Eye (tissue), 1 donor: ENCODE measurements around the gene DAD1.
A peak's percentile ranks its signal among the peaks of the same experiment; 100 is the strongest.
"Not testable (repeated sequence)": the region's sequence is repeated elsewhere in the genome, so short reads cannot be mapped to it uniquely, and the experiment has no call there.

Source experiments
- DNase-seq: peaks from one replicate; pipeline ENCODE4 v3.0.0-alpha.2; 2015

Gene DAD1

DNA sequence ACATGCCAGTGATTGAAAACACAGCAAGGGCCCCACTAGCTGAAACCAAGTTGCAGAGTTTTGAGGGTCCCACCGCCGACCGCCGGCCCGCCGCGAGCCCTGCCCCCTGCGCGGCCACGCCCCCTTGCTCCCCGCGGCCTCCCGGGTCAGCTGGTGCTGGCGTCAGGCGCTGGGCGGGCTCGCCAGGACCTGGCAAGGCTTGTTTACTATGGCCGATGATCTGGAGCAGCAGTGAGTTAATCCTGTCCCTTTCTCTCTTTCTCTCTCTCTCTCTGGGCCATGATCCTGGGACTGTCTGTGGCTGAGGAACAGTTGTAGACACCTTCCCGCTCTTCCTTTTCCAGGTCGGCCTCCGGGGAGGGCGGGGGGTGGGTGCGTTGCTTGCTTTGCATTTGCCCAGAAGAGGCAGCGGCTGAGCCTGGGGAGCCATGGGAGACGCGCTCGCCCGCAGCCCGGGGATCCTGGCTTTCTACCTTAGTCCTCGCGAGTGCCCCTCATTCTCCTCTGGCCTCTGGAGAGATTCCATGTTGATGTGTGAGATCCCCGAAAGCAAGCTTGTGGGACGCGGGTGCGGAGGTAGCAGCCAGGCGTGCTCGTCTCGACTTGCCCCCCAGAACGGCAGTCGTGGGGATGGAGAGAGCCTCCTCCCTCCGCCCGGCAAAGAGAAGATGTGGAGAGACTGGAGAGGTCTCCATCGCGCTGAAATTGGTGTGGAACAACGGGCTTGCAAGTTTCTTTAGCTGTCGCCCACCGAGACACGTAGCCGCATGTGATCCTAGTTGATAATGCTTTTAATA, 9.3 kb upstream of the DAD1 start, which contains the start of gene ABHD4:
ABHD4 (plus strand) TSS at position 202 of the 797 bp plus-strand sequence; CDS start at position 209, 7 bp downstream.
- peak; percentile 93 for DNase-seq

DNA sequence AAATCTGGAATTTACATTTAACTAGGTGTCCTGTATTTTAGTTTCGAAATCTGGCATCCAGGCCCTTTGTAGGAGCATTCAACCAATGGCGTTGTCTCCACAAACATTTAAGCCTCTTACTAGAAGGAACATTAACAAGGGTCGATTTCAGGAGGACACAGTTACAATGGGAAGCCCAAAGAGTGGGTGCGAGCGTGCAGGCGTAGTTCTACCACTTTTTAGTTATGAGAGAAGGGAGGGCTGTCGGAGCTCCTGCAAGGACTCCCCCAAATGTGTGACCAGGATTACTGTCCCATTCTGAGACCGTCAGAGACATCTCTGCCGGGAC, 8.7 kb upstream of the DAD1 start:
- no peak for DNase-seq

DNA sequence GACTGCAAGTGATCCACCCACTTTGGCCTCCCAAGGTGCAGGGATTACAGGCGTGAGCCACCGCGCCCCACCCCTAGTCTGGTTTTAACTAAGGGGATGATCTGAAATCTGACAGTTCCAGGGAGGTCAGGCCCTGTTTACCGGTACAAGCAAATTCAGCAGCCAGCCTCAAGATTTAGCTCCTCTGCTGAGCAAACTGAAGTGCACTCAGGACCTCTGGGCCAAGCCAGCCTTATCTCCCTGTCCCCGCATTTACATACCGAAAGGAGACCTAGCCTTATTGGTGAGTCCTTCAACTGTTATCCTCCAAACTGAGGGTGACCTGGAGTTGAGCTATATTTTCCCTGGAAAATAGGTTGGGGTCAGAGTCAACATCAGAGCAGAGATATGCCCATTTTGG, 8.2 kb upstream of the DAD1 start:
- no peak for DNase-seq

DNA sequence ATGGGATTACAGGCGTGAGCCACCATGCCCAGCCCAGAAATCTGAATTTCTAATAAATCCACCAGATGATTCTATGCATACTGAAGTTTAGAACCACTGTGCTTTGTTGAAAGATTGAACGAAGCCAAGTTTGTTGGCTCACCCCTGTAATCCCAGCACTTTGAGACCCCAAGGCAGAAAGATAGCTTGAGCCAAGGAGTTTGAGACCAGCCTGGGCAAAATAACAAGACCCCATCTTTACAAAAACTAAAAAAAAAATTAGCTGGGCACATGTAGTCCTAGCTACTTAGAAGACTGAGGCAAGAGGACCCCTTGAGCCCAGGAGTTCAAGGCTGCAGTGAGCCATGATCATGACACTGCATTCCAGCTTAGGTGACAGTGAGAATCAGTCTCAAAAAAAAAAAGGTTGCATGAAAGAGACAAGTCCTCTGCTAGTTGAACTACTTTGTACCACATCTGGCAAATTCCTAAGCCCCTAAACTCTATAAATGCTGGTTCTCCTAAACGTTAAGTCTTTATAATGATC, 7.4 kb upstream of the DAD1 start:
- no peak for DNase-seq

DNA sequence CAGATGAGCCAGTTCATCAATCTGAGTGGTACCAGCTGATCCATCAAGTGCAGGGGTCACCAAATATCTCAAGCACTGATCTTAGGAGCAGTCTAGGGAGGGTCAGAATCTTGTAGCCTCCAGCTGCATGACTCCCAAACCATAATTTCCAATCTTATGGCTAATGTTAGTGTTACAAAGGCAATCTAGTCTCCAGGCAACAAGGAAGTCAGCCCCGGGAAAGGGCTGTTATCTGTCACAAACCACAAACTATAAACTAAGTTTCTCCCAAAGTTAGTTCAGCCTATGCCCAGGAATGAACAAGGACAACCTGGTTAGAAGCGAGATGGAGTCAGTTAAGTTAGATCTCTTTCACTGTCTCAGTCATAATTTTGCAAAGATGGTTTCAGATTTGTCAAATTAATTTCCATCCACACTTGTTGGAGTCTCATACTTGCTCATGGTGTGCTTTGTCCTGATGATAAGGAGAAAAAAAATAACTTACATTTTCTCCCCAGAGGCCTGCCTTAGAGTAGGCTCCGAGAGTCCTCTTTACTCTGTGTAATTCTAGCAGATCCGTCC, 5.2 kb upstream of the DAD1 start:
- no peak for DNase-seq

DNA sequence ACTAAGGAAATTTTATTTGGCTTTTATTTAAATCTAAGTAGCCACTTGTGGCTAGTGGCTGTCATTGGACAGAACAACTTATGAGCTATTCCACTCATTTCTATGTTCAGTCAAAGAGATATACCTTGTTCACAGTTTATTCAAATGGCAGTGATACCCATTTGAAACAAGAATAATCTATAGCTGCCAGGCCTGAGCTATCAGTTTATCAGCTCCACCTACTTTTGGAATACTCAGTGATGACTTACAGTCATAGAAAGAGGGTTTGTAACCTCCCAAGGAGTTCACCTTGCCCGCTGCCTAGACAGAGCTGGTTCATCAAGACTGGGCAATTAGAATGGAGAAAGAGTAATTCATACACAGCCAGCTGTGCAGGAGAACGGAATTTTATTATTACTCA, 4.6 kb upstream of the DAD1 start:
- DNase-seq = no peak

DNA sequence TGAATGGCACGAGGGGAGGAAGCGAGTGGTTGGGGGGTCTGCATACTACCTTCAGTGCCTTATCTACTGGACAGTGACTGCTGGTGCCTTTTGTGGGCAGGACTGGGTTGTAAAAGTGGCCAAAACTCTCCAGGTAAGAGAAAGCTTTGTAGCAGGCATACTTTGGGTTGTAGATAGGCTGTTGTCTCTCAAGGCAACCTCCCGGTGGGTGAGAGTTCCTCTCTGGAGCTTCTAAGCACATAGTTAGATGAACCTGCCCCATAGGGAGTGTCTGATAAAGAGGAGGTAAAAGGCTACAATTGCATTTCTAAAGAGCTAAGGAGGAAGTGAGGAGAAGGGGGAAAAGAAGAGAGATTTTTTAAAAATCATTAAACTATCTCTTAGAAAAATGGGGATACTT, 4.2 kb upstream of the DAD1 start:
- no peak for DNase-seq

DNA sequence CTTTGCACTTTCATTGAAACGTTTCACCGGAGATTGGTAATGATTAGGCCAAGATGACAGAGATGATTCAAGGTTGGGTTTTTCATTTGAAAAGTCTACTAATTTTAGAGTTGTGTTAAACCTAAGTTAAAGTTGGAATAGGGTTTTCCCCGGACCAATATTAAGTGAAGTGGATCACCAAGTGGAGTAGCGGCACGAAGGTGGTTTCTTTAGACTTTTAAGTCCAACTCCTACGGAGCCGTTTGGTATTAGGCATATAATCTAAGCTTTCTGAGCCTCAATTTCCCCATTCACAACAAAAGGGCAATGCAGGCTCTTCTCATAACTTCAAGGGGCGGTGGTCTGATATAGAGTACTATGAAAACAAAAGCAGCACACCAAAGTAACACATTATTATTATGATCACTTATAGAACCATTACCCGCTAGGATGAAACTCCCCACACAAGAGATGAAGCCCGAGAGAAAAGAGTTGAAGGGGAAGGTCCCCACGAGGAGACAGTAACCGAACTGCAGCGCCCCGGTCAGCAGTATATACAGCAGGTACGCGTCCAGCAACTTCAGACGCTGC, 413 bp downstream of the DAD1 start:
- DNase-seq = no peak

DNA sequence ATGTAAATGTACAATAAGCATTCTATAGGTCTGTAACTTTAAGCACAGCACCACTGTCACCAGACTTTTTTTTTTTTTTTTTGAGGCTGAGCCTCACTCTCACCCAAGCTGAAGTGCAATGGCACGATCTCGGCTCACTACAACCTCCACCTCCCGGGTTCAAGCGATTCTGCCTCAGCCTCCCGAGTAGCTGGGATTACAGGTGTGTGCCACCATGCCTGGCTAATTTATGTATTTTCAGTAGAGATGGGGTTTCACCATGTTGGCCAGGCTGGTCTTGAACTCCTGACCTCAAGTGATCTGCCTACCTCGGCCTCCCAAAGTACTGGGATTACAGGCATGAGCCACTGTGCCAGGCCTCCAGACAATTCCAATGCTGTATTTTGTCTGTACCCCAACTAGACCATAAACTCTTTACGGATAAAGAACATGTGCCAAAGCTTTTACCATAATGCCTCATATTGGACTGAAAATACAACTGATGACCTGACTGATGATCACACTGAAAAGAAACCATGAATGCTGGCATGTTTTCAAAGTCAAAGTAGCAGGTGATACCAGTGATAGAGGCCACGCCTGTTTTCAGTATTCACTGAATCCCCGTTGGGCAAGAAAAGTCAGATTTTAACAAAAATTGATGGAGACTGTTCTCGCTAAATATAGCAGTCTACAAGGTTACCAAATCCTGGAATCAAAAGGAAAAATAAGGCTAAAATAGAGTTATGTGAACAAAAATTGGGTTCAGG, 1.2 kb downstream of the DAD1 start:
- DNase-seq = not testable (repeated sequence)

DNA sequence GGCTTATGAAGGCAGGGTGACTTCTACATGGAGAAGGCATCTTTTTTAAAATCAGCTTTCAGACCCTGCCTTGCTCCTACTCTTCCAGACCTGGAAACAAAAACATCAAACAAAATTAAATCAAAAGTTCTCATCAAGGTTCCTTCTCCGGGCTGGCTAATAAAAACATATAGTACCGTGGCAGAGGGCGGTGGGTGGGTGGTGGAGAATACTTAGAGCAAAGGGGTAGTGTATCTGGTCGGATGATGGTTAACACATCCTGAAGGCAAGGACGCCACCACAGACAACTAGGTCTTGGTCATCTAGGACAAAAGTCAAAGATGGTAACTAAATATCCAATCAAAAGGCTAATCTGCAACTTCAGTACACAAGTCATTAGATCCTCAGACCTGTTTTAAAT, 1.8 kb downstream of the DAD1 start:
- no peak for DNase-seq

DNA sequence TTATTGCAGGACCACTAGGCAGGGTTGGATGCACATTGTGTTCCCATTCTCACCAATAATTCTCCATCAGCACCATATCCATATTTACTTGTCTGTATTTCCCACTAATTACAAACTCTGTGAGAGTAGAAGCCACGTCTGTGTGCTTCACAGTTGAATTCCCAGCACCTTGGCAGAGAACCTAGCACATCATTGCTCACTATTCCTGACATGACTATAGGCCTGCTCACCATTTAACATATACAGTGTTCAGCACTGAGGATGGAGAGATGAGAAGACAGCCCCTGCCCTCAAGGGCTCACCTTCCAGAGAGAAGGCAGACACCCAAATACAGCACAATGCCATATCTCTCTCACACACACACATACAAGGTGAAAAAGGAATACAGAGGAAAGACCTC, 5.0 kb downstream of the DAD1 start:
- DNase-seq = no peak

DNA sequence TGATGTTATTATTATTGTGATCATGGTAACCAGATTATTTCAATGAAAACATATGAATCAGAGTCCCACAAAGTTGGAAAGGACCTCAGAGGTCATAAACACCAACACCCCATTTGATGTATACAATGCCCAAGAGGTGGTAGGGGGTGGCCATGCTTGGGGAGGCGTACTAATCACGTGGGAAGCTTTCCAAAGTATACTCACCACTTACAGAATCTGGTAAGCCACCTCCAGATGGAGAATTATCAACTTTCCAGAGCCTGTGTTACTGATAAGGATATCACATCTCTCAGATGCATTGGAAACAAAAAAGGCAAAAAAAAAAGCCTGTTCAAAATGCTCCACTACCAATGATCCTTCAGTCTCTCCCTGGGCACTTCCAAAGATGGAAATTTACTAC, 8.4 kb downstream of the DAD1 start:
- no peak for DNase-seq

DNA sequence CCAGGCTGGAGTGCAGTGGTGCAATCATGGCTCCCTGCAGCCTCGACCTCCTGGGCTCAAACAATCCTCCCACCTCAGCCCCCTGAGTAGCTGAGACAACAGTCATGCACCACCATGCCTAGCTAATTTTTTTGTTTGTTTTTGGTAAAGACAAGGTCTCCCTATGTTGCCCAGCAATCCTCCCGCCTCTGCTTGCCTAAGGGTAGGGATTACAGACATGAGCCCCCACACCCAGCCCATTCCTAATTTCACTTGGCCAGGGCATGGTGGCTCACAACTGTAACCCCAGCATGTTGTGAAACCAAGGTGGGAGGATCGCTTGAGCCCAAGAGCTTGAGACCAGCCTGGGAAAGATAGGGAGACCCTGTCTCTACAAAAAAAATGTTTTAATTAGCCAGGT, 9.1 kb downstream of the DAD1 start:
- no peak for DNase-seq

DNA sequence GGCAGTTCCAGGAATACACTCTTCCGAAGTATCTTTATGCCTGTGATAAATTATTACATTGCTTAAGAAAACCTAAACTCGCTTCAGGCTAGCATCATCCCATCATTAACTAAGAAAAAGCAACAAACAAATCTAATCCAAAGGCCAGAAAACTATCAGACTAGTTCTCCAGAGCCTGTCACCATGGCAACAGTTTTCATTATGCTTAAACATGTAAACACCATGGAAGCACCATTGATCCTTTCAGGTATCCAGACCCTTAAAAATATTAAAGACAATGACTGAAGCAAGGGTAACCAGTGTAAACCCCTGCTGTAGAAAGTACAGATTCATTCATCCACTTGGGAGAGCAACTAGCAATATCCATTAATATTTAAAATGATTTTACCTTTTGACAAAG, 9.8 kb downstream of the DAD1 start:
- no peak for DNase-seq

DNA sequence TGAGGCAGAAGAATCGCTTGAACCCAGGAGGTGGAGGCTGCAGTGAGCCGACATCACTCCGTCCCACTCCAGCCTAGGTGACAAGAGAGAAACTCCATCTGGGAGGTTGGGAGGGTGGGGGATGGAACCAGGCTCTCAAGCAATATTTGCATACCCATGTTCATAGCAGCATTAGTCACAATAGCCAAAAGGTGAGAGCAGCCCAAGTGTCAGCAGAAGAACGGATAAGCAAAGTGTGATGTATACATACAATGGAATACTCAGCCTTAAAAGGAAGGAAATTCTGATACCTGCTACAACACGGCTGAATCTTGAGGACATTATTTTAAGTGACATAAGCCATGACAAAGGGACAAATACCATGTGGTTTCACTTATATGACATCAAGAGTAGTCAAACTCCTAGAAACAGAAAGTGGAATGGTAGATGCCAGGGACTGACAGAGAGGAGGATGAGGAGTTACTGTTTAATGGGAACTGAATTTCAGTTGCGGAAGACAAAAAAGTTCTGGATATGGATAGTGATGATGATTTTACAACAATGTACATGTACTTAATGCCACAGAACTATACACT, 11.6 kb downstream of the DAD1 start:
- DNase-seq = no peak

DNA sequence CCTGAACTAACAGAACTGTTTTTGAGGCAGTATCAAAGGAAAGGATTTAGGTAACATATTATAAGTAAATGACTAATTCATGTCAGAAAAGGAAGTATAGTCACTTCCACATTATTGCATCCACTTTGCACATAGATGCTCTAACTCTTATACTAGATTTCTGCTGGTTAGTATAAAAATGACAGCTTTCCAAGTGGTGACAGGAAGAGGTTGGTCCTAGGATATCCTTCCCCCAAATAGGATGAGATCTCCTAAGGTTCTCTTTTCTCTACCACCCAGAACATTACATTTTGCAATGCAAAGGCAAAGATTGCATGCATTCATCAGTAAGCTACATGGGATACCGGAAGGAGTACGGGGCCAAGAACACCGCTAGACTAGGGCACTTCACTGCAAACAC, 15.2 kb downstream of the DAD1 start:
- no peak for DNase-seq

DNA sequence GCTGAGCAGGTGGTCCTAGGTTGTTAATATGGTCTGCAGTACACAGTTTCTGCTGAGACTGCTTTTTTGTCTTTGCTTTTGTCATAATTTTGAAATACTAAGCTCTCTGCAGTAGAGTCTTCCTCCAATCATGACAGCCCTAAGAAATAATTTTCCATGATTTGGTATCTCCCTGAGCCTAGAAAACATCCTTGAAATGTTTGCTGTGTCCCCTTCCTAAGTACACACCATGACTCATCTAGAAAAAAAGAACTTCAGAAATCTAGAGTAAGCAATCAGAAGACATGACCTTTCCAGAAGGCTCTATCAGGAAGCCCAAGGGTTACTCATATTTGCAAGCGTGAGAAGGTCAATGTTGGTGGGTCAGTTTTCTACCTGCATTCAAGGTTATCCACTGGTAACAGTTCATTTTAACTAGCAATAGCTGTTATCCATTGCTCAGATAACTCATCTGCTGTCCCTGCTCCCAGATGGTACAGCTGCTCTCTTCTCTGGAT, 16.4 kb downstream of the DAD1 start:
- no peak for DNase-seq

DNA sequence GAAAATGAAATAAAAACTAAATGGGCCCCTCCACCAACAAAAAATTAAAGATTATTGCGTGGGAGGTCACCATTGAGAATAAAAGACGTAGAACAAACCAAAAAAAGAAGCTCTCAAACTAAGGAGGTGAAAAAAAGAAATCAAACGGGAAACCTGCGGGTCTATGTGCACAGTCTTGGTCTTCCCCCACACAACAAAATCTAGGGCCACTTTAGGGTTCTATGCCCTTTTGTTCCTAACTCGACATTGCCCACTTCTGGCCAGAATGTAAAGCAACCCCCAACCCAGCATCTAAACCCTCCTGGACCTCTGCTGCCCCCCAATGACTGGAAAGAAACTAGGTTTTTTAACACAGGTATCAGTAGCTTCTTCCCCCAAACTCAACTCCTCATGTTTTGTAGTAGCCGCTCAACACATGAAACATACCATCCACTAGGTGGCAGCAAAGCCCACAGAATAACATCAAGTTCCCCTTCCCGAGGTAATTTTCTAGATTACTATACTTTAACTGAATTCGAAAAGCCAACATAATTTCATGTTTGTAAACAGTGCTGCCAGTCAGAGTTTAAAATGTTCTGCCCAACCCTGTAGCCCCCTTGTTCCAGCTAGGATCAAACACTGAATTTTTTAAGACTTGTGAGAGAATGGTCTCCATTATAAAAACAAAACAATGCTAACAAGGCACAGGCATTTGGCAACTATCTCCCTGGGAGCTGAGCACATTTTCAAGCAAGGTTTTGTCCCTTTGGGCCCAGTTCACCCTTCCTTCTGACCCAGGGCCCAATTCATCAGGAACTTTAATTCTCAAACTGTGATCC, 18.7 kb downstream of the DAD1 start:
- peak; percentile 96 for DNase-seq

DNA sequence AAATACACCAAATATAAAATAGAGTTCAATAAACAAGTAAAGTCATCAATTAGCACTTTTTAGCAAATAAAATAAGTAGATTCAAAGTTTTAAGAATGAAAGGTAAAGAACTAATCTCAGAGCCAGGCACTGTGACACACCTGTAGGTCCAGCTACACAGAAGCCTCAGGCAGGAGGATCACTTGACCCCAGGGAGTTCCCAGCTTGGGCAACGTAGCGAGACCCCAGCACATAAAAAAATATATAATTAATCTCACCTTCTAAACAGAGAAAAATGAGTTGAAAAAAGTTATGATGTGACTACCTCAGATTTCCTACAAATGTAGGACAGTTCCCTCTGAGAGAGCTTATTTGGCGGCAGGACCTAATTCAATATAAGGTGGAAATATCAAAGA, 19.3 kb downstream of the DAD1 start:
- no peak for DNase-seq

DNA sequence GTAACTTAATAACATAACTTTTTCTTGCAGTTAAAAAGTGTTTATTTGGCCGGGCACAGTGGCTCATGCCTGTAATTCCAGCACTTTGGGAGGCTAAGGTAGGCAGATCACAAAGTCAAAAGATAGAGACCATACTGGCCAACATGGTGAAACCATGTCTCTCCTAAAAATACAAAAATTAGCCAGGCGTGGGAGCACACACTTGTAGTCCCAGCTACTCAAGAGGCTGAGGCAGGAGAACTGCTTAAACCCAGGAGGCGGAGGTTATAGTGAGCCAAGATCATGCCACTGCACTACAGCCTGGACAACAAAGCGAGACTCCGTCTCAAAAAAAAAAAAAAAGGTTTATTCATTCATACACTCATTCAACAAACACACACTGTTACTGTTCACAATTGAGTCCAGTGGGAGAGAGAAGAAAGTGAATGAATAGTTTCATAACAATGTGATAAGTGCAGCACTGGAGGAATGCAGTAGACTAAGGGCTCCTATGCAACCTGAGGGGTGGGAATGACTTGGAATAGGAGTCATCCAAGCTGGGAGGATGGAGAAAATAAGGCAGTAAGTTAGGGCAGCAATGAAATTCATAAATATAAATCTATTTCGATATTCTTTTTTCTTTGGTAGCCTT, 19.8 kb downstream of the DAD1 start:
- DNase-seq = no peak

DNA sequence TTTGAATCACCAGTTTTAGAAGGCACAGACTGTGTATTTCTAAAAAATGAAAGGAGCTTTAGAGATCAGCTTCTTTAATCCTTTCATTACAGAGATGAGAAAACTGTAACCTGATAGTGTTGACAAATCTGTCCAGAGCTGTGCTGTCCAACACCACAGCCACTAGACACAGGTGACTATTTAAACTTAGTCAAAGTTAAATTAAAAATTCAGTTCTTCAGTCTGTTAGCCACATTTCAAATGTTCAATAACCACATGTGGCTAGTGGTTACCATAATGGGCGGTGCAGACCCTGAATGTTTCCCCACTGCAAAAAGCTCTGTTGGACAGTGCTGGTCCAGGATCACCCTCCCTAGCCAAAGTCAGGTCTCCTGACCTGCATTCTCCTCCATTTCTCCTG, 21.6 kb downstream of the DAD1 start:
- no peak for DNase-seq

DNA sequence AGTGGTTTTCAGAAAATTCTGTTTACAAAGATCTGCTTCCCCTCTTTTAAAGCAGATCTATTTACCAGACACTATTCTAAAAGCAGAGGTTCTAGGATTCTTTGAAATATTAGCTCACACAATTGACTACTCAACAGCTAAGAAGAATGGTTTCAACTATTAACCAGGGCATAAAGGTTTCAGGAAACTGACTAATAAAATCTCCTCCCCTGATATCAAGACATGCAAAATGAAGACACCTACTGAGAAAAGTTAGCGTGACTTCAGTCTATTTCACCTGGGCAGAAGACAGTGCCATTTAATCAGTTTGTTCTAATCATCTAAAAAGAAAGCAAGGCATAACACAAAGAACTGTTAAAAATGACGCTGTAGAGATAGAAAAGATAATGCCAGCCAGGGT, 22.2 kb downstream of the DAD1 start:
- DNase-seq = no peak
